ENCODE measurements around the gene BAG3. TPM values are rescaled to one million over a fixed set of nuclear protein-coding genes. Genes with fewer than 3 reads are reported as not detected.

BAG3 gene
- total RNA-seq, 1 donor: 19.2 TPM

GRCh38 chr10:119688033-119688508 is 36.9 kb downstream of the BAG3 start:
- H3K4me3 ChIP-seq (ENCODE audit: low read depth, low read length): no peak overlapping the region
- TF ChIP-seq CTCF (IDR thresholded peaks at IDR 0.05; ENCODE audit: insufficient read depth, low read length): no peak
- no peak for DNase-seq (ENCODE audit: low read depth)

- no peak for TF ChIP-seq CTCF (IDR thresholded peaks at IDR 0.05; ENCODE audit: insufficient read depth, low read length)
- no peak for DNase-seq (ENCODE audit: low read depth)
- no peak overlapping the region for H3K4me3 ChIP-seq (ENCODE audit: low read depth, low read length)
These were observed 37.9 kb downstream of the BAG3 start for GRCh38 chr10:119689016-119689580.

GRCh38 chr10:119691726-119692125 is 40.5 kb downstream of the BAG3 start:
- TF ChIP-seq CTCF (IDR thresholded peaks at IDR 0.05; ENCODE audit: insufficient read depth, low read length): no peak
- H3K4me3 ChIP-seq (ENCODE audit: low read depth, low read length): no peak overlapping the region
- no peak for DNase-seq (ENCODE audit: low read depth)

GRCh38 chr10:119693262-119693957 is 42.2 kb downstream of the BAG3 start:
- H3K4me3 ChIP-seq (ENCODE audit: low read depth, low read length): no peak overlapping the region
- TF ChIP-seq CTCF (IDR thresholded peaks at IDR 0.05; ENCODE audit: insufficient read depth, low read length): no peak
- DNase-seq (ENCODE audit: low read depth): no peak

GRCh38 chr10:119694608-119695007 is 43.4 kb downstream of the BAG3 start:
- H3K4me3 ChIP-seq (ENCODE audit: low read depth, low read length): no peak overlapping the region
- no peak for TF ChIP-seq CTCF (IDR thresholded peaks at IDR 0.05; ENCODE audit: insufficient read depth, low read length)
- no peak for DNase-seq (ENCODE audit: low read depth)

GRCh38 chr10:119700321-119700954 is 49.3 kb downstream of the BAG3 start:
- no peak overlapping the region for H3K4me3 ChIP-seq (ENCODE audit: low read depth, low read length)
- no peak for DNase-seq (ENCODE audit: low read depth)
- TF ChIP-seq CTCF (IDR thresholded peaks at IDR 0.05; ENCODE audit: insufficient read depth, low read length): no peak

Data from fibroblast of the aortic adventitia (primary cell).